GM12872 (cell line): ENCODE results near the gene MBD2.

Experiments used
- CTCF ChIP-seq: IDR thresholded peaks from 3 replicates; pipeline ENCODE4 v1.5.1; 2011; ENCODE audit warnings: low read depth, mild to moderate bottlenecking, low read length, moderate library complexity; ENCODE audit not compliant: insufficient read depth

Gene MBD2

GRCh38 chr18:54169431-54170403 lies 54.8 kb downstream of the MBD2 start:
- no peak for TF ChIP-seq CTCF

- TF ChIP-seq CTCF, result no peak
Observed at GRCh38 chr18:54165450-54165849, 59.0 kb downstream of the MBD2 start.

GRCh38 chr18:54163453-54163852 lies 61.0 kb downstream of the MBD2 start:
- TF ChIP-seq CTCF, result no peak

GRCh38 chr18:54162431-54162830 lies 62.0 kb downstream of the MBD2 start:
- no peak for TF ChIP-seq CTCF

GRCh38 chr18:54161267-54161666 lies 63.2 kb downstream of the MBD2 start:
- TF ChIP-seq CTCF, result no peak

GRCh38 chr18:54159906-54160305 lies 64.6 kb downstream of the MBD2 start:
- no peak for TF ChIP-seq CTCF

- no peak for TF ChIP-seq CTCF
Observed at GRCh38 chr18:54157646-54158385, 66.7 kb downstream of the MBD2 start.
